CD4-positive, alpha-beta memory T cell (primary cell): ENCODE data around the gene VHLL. TPM values are rescaled to one million over a fixed set of nuclear protein-coding genes. Genes with fewer than 3 reads are reported as not detected.

Source experiments
- CTCF ChIA-PET: fragments of 350-600 bp; sonication (Branson Sonifier 250); formaldehyde crosslinking; loops from one replicate; lab custom pipeline; 2021; ENCODE audit warnings: inconsistent platforms; ENCODE audit not compliant: partially characterized antibody; lab: Charles Lee
- POLR2A ChIA-PET: fragments of 350-600 bp; sonication (Branson Sonifier 250); formaldehyde crosslinking; loops from one replicate; lab custom pipeline; 2021; ENCODE audit not compliant: partially characterized antibody; lab: Charles Lee
- DNase-seq, 5 donors: peaks; one replicate each; pipeline versions ENCODE4 v3.0.0 to v3.0.0-alpha.2; 2020 to 2022; ENCODE audit warnings: mixed read lengths in 1 of 5
- H3K27ac ChIP-seq: one replicate; pipeline ENCODE4 v1.7.0; 2013; ENCODE audit warnings: low read depth, low read length
- H3K27me3 ChIP-seq: 2 replicates; pipeline ENCODE4 v1.7.0; 2013; ENCODE audit warnings: mild to moderate bottlenecking, low read length, moderate library complexity; ENCODE audit not compliant: insufficient read depth
- H3K36me3 ChIP-seq: 2 replicates; pipeline ENCODE4 v1.7.0; 2013; ENCODE audit warnings: mild to moderate bottlenecking, low read length, moderate library complexity; ENCODE audit not compliant: insufficient read depth
- H3K4me1 ChIP-seq: 2 replicates; pipeline ENCODE4 v1.7.0; 2013; ENCODE audit warnings: mild to moderate bottlenecking, low read length, moderate library complexity; ENCODE audit not compliant: insufficient read depth
- H3K4me3 ChIP-seq, 2 donors: one replicate each; pipeline ENCODE4 v1.7.0; 2013; ENCODE audit warnings: low read length in 2 of 2, mild to moderate bottlenecking in 1 of 2
- H3K9me3 ChIP-seq, 2 donors: one replicate each; pipeline ENCODE4 v1.7.0; 2013; ENCODE audit warnings: low read length in 2 of 2, control low read depth in 1 of 2; ENCODE audit not compliant: control insufficient read depth in 1 of 2
- H3K27ac Mint-ChIP-seq, 7 donors: one replicate each; pipeline ENCODE4 v1.8.0; 2020 to 2021; ENCODE audit warnings: mixed read lengths in 7 of 7, mild to moderate bottlenecking in 6 of 7, inconsistent platforms in 3 of 7, moderate library complexity in 3 of 7
- H3K27me3 Mint-ChIP-seq, 2 donors: one replicate each; pipeline ENCODE4 v1.8.0; 2020 to 2021; ENCODE audit warnings: mixed read lengths in 2 of 2
- H3K36me3 Mint-ChIP-seq, 2 donors: one replicate each; pipeline ENCODE4 v1.8.0; 2020 to 2021; ENCODE audit warnings: mixed read lengths in 2 of 2, inconsistent platforms in 1 of 2, mild to moderate bottlenecking in 1 of 2
- H3K4me1 Mint-ChIP-seq, 4 donors: one replicate each; pipeline ENCODE4 v1.8.0; 2020 to 2021; ENCODE audit warnings: mixed read lengths in 4 of 4, mild to moderate bottlenecking in 1 of 4
- H3K4me3 Mint-ChIP-seq, 8 donors: one replicate each; pipeline ENCODE4 v1.8.0; 2020 to 2021; ENCODE audit warnings: mixed read lengths in 8 of 8, mild to moderate bottlenecking in 7 of 8, moderate library complexity in 6 of 8, inconsistent platforms in 3 of 8
- H3K9me3 Mint-ChIP-seq, 8 donors: one replicate each; pipeline ENCODE4 v1.8.0; 2020 to 2021; ENCODE audit warnings: mixed read lengths in 8 of 8, mild to moderate bottlenecking in 5 of 8, inconsistent platforms in 3 of 8, moderate library complexity in 1 of 8
- intact Hi-C: fragments of 100-400 bp; cut with micrococcal nuclease; formaldehyde crosslinking; loops from one replicate; pipeline ENCODE4 v1.15.1; 2023
- polyA plus RNA-seq, 2 donors: library from polyadenylated mRNA; unstranded; fragments of 300-500 nt; fragmentation: Illumina TruSeq; gene quantifications; one replicate each; pipeline ENCODE4 v1.2.3, GENCODE V29; 2021
- total RNA-seq, 2 experiments: library from RNA; stranded (reverse); gene quantifications; one replicate each; pipeline ENCODE4 v1.2.3, GENCODE V29; 2021

Gene VHLL
- total and polyA plus RNA-seq, 4 experiments from 2014 or later: 0.52 to 0.53 TPM; not detected in 2

DNA sequence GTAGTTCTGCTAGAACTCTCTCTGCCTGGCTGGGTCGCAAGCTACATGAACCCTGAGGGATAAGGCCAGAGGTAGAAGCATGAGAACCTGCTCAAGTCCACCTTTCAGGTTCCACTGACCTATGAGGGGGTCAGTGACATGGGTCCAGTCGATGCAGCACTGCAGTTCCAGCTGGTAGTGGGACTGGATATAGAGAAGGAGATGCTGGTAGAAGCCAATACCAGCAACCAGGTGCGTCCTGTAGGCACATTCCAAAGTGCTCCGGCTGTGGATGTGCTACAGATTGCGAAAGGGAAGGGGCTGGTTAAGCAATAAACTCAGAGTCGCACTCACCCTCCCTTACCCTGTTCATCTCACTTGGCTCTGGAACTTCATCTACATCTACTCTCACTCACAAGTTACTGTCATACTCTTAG, 22.1 kb downstream of the VHLL start:
- POLR2A ChIA-PET: no interaction called here
- peaks cover 25% of the 10 kb centered on the region for H3K4me1 ChIP-seq
- Mint-ChIP-seq H3K27ac (no peak overlapping the region), H3K36me3 (peaks cover 45 to 71% of the 10 kb centered on the region in 2 donors), H3K27me3 (no peaks in the 10 kb centered on the region), H3K4me3 (no peak overlapping the region), H3K4me1 (peaks cover 12 to 23% (median 17%) of the 10 kb centered on the region in 4 donors), H3K9me3 (no peaks in the 10 kb centered on the region)
- no peak overlapping the region for H3K4me3 ChIP-seq
- no peaks in the 10 kb centered on the region for H3K9me3 ChIP-seq
- intact Hi-C loops: no loop called here
- peaks cover 62% of the 10 kb centered on the region for H3K36me3 ChIP-seq
- DNase-seq: no peak
- H3K27ac ChIP-seq: no peak overlapping the region
- CTCF ChIA-PET: no interaction called here
- H3K27me3 ChIP-seq: no peaks in the 10 kb centered on the region

DNA sequence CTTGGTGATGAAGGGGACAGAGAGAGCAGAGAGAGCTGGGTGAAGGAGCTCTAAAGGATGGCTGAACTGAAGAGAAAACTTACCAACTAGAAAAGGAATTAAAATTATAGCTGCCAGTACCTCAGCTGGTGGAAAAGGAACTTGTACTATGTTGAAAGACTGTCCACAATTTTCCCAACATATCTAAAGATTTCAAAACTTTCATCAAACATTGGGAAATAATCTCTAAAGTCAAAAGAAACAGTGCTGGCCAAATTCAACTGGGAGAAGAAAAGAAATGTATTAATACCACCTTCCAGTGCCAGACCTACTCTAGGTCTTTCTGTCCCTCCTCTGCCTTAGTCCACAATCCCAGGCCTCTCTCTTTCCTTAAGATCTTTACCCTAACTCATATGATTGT, 22.6 kb downstream of the VHLL start:
- Mint-ChIP-seq H3K27me3 (no peaks in the 10 kb centered on the region), H3K36me3 (peaks cover 48 to 75% of the 10 kb centered on the region in 2 donors), H3K9me3 (no peaks in the 10 kb centered on the region), H3K27ac (no peak overlapping the region), H3K4me3 (no peak overlapping the region), H3K4me1 (peaks cover 11 to 19% (median 14%) of the 10 kb centered on the region in 4 donors)
- H3K27me3 ChIP-seq: no peaks in the 10 kb centered on the region
- DNase-seq: no peak
- peaks cover 65% of the 10 kb centered on the region for H3K36me3 ChIP-seq
- H3K4me1 ChIP-seq: peaks cover 20% of the 10 kb centered on the region
- H3K4me3 ChIP-seq: no peak overlapping the region
- H3K27ac ChIP-seq: no peak overlapping the region
- CTCF ChIA-PET: no interaction called here
- no peaks in the 10 kb centered on the region for H3K9me3 ChIP-seq
- POLR2A ChIA-PET: no interaction called here
- intact Hi-C loops: no loop called here

DNA sequence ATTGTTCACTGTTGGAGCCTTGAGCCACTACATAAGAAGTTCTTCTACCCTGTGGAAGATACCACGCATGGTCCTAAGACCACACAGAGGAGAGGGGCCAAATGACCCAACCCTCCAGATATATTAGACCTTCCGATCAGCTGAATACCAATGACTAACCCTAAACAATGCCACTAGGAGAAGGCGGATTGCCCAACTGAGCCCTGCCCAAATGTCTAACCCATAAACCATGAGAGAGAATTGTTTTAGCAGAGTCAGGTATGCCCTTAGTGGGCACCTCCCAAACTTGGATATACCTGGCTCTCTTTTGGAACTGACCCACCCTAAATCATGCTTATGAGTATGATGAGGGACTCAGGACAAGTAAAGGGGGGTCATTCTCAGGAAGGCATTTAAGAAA, 28.8 kb downstream of the VHLL start:
- Mint-ChIP-seq H3K27ac (peak overlapping the region in 1 of 7 donors; percentile 78), H3K4me1 (peaks cover 0 to 2% (median 0%) of the 10 kb centered on the region in 4 donors), H3K27me3 (no peaks in the 10 kb centered on the region), H3K9me3 (peaks cover 0 to 1% (median 0%) of the 10 kb centered on the region in 8 donors), H3K4me3 (no peak overlapping the region), H3K36me3 (peaks cover 62 to 84% of the 10 kb centered on the region in 2 donors)
- intact Hi-C loops: no loop called here
- no peaks in the 10 kb centered on the region for H3K9me3 ChIP-seq
- peaks cover 76% of the 10 kb centered on the region for H3K36me3 ChIP-seq
- no peaks in the 10 kb centered on the region for H3K27me3 ChIP-seq
- no peak overlapping the region for H3K4me3 ChIP-seq
- no peak overlapping the region for H3K27ac ChIP-seq
- H3K4me1 ChIP-seq: no peaks in the 10 kb centered on the region
- POLR2A ChIA-PET: interaction anchor here (4.5 kb wide), 1 partner anchor 12 kb away, joined by 25 read pairs; the partner anchor contains the start of gene SMG5
- CTCF ChIA-PET: no interaction called here
- no peak for DNase-seq

DNA sequence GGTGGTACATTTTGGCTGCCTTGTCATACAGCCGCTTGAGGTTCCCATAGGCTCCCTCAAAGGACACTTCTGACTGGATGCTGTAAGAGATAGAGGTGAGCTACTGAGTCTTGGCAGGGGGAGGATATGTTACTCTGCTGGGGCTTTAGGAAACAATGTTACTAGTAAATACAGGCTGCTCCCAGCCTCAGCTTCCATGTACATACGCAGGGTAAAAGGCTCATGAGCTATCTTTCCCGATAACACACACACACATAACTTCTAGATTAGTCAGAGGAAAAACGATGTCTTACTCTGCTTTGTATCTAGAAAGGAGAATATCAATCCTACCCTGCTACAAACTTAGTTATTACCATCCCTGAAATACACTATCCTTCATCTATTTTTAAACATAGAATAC, 30.8 kb downstream of the VHLL start:
- H3K9me3 Mint-ChIP-seq: peaks cover 0 to 1% (median 0%) of the 10 kb centered on the region in 8 donors
- no peak for DNase-seq
- no peaks in the 10 kb centered on the region for H3K27me3 Mint-ChIP-seq
- Histone ChIP-seq H3K27ac (no peak overlapping the region), H3K9me3 (no peaks in the 10 kb centered on the region), H3K4me3 (no peak overlapping the region), H3K4me1 (no peaks in the 10 kb centered on the region), H3K27me3 (no peaks in the 10 kb centered on the region), H3K36me3 (peaks cover 66% of the 10 kb centered on the region)
- H3K4me1 Mint-ChIP-seq: peaks cover 0 to 4% (median 2%) of the 10 kb centered on the region in 4 donors
- ChIA-PET POLR2A (no interaction called here), CTCF (no interaction called here)
- intact Hi-C loops: no loop called here
- no peak overlapping the region for H3K4me3 Mint-ChIP-seq
- peaks cover 62 to 79% of the 10 kb centered on the region in 2 donors for H3K36me3 Mint-ChIP-seq
- H3K27ac Mint-ChIP-seq: peak overlapping the region in 2 of 7 donors; percentile 27 to 30

DNA sequence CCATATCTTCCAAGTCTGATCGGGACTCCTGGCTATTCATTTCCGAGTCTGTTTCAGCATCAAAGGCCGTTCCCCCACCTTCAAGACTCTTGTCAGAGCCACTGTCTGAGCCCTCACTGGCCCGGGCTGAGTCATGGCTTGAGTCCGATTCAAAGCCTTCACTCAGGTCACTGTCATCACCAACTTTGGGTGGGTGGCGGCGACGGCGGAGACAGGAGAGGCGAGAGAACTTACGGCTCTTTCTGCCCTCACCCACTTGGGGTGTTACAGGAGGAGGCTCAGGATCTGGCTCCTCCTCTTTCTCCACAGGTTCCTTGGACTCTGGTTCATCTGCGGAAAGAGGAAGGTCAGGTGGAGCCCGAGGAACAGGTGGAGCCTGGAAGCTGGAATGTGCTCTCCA, 33.1 kb downstream of the VHLL start:
- H3K9me3 ChIP-seq: no peaks in the 10 kb centered on the region
- Mint-ChIP-seq H3K27ac (no peak overlapping the region), H3K27me3 (no peaks in the 10 kb centered on the region), H3K9me3 (peaks cover 0 to 1% (median 0%) of the 10 kb centered on the region in 8 donors), H3K4me1 (peaks cover 0 to 4% (median 2%) of the 10 kb centered on the region in 4 donors), H3K4me3 (no peak overlapping the region), H3K36me3 (peaks cover 61 to 71% of the 10 kb centered on the region in 2 donors)
- DNase-seq: no peak
- no peaks in the 10 kb centered on the region for H3K4me1 ChIP-seq
- H3K27ac ChIP-seq: no peak overlapping the region
- no peaks in the 10 kb centered on the region for H3K27me3 ChIP-seq
- intact Hi-C loops: no loop called here
- CTCF ChIA-PET: no interaction called here
- POLR2A ChIA-PET: no interaction called here
- H3K36me3 ChIP-seq: peaks cover 66% of the 10 kb centered on the region
- no peak overlapping the region for H3K4me3 ChIP-seq

DNA sequence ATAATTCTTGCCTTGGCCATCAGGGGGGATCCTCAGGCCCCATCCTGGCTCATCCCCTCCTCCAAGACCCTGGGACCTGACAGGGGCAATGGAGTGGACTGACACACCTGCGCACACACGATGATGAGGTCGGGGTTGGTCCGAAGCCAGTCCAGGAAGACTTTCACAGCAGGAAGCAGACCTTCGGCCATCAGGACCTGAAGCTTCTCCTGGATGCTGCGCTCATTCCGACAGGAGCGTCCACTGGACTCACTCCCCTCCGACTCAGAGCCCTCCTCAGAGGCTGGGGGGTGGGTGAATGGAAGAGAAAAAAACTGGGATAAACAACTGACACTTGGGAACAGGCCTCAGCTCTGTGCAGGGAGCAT, 35.8 kb downstream of the VHLL start:
- Histone ChIP-seq H3K27me3 (no peaks in the 10 kb centered on the region), H3K4me3 (no peak overlapping the region), H3K36me3 (peaks cover 80% of the 10 kb centered on the region), H3K27ac (no peak overlapping the region), H3K9me3 (no peaks in the 10 kb centered on the region), H3K4me1 (no peaks in the 10 kb centered on the region)
- POLR2A ChIA-PET: interaction anchor here (1.2 kb wide), 1 partner anchor 19 kb away, joined by 3 read pairs; the partner anchor contains the start of gene SMG5
- Mint-ChIP-seq H3K27ac (no peak overlapping the region), H3K27me3 (no peaks in the 10 kb centered on the region), H3K36me3 (peaks cover 66 to 80% of the 10 kb centered on the region in 2 donors), H3K4me3 (no peak overlapping the region), H3K9me3 (peaks cover 0 to 1% (median 0%) of the 10 kb centered on the region in 8 donors), H3K4me1 (peaks cover 0 to 4% (median 2%) of the 10 kb centered on the region in 4 donors)
- DNase-seq: no peak
- CTCF ChIA-PET: interaction anchor here (0.7 to 0.8 kb wide), 2 partner anchors 9 to 128 kb away, joined by 3 to 5 read pairs; no protein-coding TSS in a partner anchor
- intact Hi-C loops: no loop called here

DNA sequence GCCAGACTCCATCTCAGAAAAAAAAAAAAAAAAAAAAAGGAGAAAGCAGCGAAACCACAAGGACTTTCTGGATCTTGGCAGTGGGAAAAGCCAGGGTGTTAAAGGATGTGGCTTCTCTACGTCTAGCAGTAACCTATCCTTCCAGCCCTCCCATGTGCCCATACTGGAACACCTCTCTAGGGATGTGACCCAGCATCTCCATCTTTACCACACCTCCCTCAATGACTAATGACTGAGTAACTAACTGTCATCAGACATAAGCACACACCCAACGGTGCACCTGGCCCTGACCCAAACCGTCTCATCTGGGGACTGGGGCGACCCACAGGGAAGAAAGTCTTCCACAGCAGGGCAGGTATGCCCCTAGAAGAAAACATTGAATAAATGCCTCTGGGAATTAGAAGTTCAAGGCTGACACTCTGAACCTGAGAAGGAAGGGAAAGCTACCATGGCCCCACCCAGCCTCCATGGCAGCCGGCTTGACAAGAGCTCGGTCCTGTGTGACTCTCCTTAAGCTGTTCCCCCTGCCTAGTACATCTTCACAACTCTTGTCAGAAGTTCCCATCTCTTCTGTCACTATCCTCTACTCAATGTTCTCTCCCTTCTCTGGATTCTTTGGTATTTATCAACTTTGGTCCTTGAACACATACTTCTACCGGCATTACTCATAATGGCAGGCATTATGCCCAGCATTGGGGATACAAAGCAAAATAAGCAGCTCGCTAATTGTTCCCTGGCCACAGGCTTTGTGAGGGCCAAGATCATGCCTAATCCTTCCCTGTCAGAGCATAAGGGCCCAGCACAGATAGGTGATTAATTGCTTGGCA, 36.4 kb downstream of the VHLL start:
- Mint-ChIP-seq H3K27me3 (no peaks in the 10 kb centered on the region), H3K27ac (peak overlapping the region in 2 of 7 donors; percentile 31 to 36), H3K9me3 (peaks cover 0 to 1% (median 0%) of the 10 kb centered on the region in 8 donors), H3K4me3 (no peak overlapping the region), H3K36me3 (peaks cover 60 to 80% of the 10 kb centered on the region in 2 donors), H3K4me1 (peaks cover 0 to 4% (median 2%) of the 10 kb centered on the region in 4 donors)
- Histone ChIP-seq H3K27me3 (no peaks in the 10 kb centered on the region), H3K4me3 (no peak overlapping the region), H3K27ac (no peak overlapping the region), H3K9me3 (no peaks in the 10 kb centered on the region), H3K36me3 (peaks cover 80% of the 10 kb centered on the region), H3K4me1 (no peaks in the 10 kb centered on the region)
- POLR2A ChIA-PET: interaction anchor here (1.2 kb wide), 1 partner anchor 20 kb away, joined by 3 read pairs; the partner anchor contains the start of gene SMG5
- intact Hi-C loops: no loop called here
- no peak for DNase-seq
- CTCF ChIA-PET: interaction anchor here (0.8 kb wide), 1 partner anchor 9 kb away, joined by 3 read pairs; no protein-coding TSS in a partner anchor
